NCI-H526 (cell line): ENCODE results near the gene SEPHS1.
A peak's percentile ranks its signal among the peaks of the same experiment; 100 is the strongest.
"Not testable (repeated sequence)": the region's sequence is repeated elsewhere in the genome, so short reads cannot be mapped to it uniquely, and the experiment has no call there.

Source experiments
- DNase-seq, 2 experiments: peaks; one replicate each; lab custom pipeline; 2025; lab: John Stamatoyannopoulos, UW

The SEPHS1 gene

DNA sequence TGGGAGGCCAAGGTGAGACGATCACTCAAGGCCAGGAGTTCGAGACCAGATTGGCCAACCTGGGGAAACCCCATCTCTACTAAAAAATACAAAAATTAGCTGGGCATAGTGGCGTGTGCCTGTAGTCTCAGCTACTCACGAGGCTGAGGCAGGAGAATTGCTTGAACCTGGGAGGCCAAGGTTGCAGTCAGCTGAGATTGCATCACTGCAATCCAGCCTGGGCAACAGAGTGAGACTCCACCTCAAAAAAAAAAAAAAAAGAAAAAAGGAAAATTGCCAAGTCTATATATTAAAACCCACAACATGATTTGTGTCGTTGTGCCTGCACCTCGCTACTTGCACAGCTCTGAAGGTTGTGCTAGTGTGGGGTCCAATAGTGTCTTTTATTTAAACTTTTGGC, 65.7 kb downstream of the SEPHS1 start:
- DNase-seq = not testable (repeated sequence)

DNA sequence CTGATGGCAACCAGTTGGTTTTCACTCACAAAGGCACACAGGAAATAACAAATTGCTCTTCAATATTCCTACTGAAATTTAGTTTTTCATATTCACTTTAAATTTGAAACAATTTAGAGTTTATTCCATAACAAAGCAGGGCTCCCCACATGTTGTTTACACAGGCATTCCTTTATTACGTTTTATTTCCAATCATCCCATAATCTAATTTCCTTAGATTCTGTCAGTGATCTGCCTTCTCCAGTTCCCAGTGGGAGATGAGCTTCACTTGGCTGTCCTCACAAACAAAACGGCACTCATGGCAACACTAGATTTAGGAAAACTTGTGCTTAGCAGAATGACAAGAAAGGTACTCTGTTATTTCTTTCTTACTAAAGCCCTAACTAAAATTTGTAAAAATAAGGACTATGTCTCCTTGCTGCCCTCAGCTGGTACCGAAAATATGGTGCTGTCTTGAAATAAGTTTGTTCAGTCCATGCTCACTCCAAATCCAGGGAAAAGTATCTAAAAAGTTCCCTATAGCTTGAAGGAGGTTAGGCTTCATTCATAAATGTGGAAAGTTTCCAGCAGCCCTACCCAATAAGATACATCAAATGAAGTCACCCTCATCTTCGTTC, 71.2 kb downstream of the SEPHS1 start:
- no peak for DNase-seq

DNA sequence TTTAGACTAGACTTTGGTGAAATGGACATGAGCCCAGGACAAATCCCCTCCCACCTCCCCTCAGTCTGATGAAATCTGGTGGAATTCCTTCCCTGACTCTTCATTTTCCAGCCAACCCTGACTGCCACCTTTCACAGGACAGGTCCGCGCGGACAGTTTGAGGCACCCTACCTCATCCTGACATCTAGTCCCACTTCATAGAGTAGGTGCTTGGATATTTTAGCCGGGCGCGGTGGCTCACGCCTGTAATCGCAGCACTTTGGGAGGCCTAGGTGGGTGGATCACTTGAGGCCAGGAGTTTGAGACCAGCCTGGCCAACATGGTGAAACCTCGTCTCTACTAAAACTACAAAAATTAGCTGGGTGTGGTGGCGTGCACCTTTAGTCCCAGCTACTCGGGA, 71.9 kb downstream of the SEPHS1 start:
- not testable (repeated sequence) for DNase-seq

DNA sequence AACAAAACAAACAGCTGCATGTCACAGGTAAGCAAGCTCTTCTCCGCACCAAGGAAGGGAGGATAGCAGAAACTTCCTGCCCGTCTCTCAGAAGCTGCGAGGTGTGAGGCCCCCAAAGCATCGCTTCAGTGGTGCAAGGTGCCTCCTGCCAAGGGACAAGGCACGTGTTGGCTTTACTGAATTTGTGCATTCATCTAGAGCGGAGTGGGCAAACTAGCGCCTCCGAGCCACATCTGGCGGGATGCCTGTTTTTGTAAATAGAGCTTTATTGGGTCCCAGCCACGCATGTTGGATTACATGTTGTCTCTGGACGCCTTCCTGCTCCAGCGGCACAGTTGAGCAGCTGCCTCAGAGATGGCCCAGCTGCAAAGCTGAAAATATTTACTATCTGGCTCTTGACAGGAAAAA, 75.9 kb downstream of the SEPHS1 start:
- DNase-seq = no peak

GRCh38 chr10:13271552-13272163, 76.4 kb downstream of the SEPHS1 start:
- DNase-seq = peak in 1 of 2 experiments; percentile 47

- no peak for DNase-seq
Measured at GRCh38 chr10:13270877-13271551, 77.1 kb downstream of the SEPHS1 start.

- no peak for DNase-seq
Measured at GRCh38 chr10:13268841-13269240, 79.3 kb downstream of the SEPHS1 start.

- DNase-seq = no peak
Measured at GRCh38 chr10:13268310-13268709, 79.8 kb downstream of the SEPHS1 start.
